Kidney glomerular epithelial cell (primary cell): ENCODE measurements around the gene RCOR3.
"Not testable (repeated sequence)": the region's sequence is repeated elsewhere in the genome, so short reads cannot be mapped to it uniquely, and the experiment has no call there.

ENCODE experiments used
- DNase-seq: peaks from one replicate; lab custom pipeline; 2025; lab: John Stamatoyannopoulos, UW

Gene RCOR3

GRCh38 chr1:211258756-211259637 lies at the start of gene RCOR3:
Gene RCOR3, plus strand, starts transcription at chr1:211259366. Its CDS starts 195 bp downstream, at chr1:211259561.
- peak; percentile 88 for DNase-seq

- no peak for DNase-seq
These were observed 49.1 kb upstream of the RCOR3 start for GRCh38 chr1:211210052-211210451.

GRCh38 chr1:211210965-211211364 lies 48.2 kb upstream of the RCOR3 start:
- DNase-seq = no peak

GRCh38 chr1:211213702-211214101 lies 45.5 kb upstream of the RCOR3 start:
- DNase-seq = no peak

- DNase-seq = no peak
These were observed 43.6 kb upstream of the RCOR3 start for GRCh38 chr1:211215577-211215976.

GRCh38 chr1:211217392-211217791 lies 41.8 kb upstream of the RCOR3 start:
- DNase-seq = no peak

GRCh38 chr1:211222469-211223234 lies 36.5 kb upstream of the RCOR3 start:
- not testable (repeated sequence) for DNase-seq

GRCh38 chr1:211228573-211229364 lies 30.4 kb upstream of the RCOR3 start:
- not testable (repeated sequence) for DNase-seq

- DNase-seq = no peak
These were observed 29.8 kb upstream of the RCOR3 start for GRCh38 chr1:211229365-211229759.

- no peak for DNase-seq
These were observed 27.3 kb upstream of the RCOR3 start for GRCh38 chr1:211231873-211232272.

GRCh38 chr1:211236633-211237320 lies 22.4 kb upstream of the RCOR3 start:
- peak; percentile 6 for DNase-seq

- no peak for DNase-seq
These were observed 21.6 kb upstream of the RCOR3 start for GRCh38 chr1:211237579-211237978.

- DNase-seq = not testable (repeated sequence)
These were observed 18.6 kb upstream of the RCOR3 start for GRCh38 chr1:211240567-211240966.

- no peak for DNase-seq
These were observed 18.1 kb upstream of the RCOR3 start for GRCh38 chr1:211241071-211241470.

GRCh38 chr1:211243639-211244038 lies 15.5 kb upstream of the RCOR3 start:
- DNase-seq = not testable (repeated sequence)

GRCh38 chr1:211246583-211246982 lies 12.6 kb upstream of the RCOR3 start:
- not testable (repeated sequence) for DNase-seq

GRCh38 chr1:211247921-211248320 lies 11.2 kb upstream of the RCOR3 start:
- no peak for DNase-seq

GRCh38 chr1:211249611-211250010 lies 9.6 kb upstream of the RCOR3 start:
- DNase-seq = not testable (repeated sequence)

- no peak for DNase-seq
These were observed 1.3 kb upstream of the RCOR3 start for GRCh38 chr1:211257826-211258225.

- DNase-seq = peak; percentile 63
These were observed 833 bp upstream of the RCOR3 start for GRCh38 chr1:211258310-211258755.

GRCh38 chr1:211259638-211260126 lies 516 bp downstream of the RCOR3 start:
- no peak for DNase-seq
